Fibroblast of skin of right quadriceps (primary cell): ENCODE measurements around the gene RLBP1.
"Not testable (repeated sequence)": the region's sequence is repeated elsewhere in the genome, so short reads cannot be mapped to it uniquely, and the experiment has no call there.

ENCODE experiments used
- DNase-seq: peaks from one replicate; pipeline ENCODE4 v3.0.0-alpha.2; 2013

RLBP1 gene

GRCh38 chr15:89221543-89221942 lies at the start of gene RLBP1:
Gene RLBP1, minus strand, starts transcription at chr15:89221579. Its CDS starts 2,604 bp downstream, at chr15:89218975.
- DNase-seq = no peak

GRCh38 chr15:89250142-89250541 lies 28.8 kb upstream of the RLBP1 start:
- DNase-seq = not testable (repeated sequence)

- no peak for DNase-seq
These were observed 27.2 kb upstream of the RLBP1 start for GRCh38 chr15:89248584-89248983.

- DNase-seq = no peak
These were observed 26.1 kb upstream of the RLBP1 start for GRCh38 chr15:89247446-89247845.

GRCh38 chr15:89244574-89244903 lies 23.2 kb upstream of the RLBP1 start:
- DNase-seq = no peak

GRCh38 chr15:89243691-89244573 lies 22.6 kb upstream of the RLBP1 start, which contains the start of gene FANCI:
Gene FANCI, plus strand, starts transcription at chr15:89243979. Its CDS starts 3,669 bp downstream, at chr15:89247648.
- peak; percentile 91 for DNase-seq

GRCh38 chr15:89243046-89243690 lies 21.8 kb upstream of the RLBP1 start:
- no peak for DNase-seq

- not testable (repeated sequence) for DNase-seq
These were observed 18.8 kb upstream of the RLBP1 start for GRCh38 chr15:89239883-89240810.

- no peak for DNase-seq
These were observed 10.5 kb upstream of the RLBP1 start for GRCh38 chr15:89231832-89232231.

- no peak for DNase-seq
These were observed 8.9 kb upstream of the RLBP1 start for GRCh38 chr15:89230277-89230676.

- DNase-seq = no peak
These were observed 6.0 kb upstream of the RLBP1 start for GRCh38 chr15:89227425-89227824.

- no peak for DNase-seq
These were observed 5.2 kb upstream of the RLBP1 start for GRCh38 chr15:89226359-89227221.

GRCh38 chr15:89225588-89225987 lies 4.2 kb upstream of the RLBP1 start:
- no peak for DNase-seq

GRCh38 chr15:89218531-89218930 lies 2.8 kb downstream of the RLBP1 start:
- DNase-seq = no peak

- DNase-seq = no peak
These were observed 3.5 kb downstream of the RLBP1 start for GRCh38 chr15:89217686-89218376.

- DNase-seq = no peak
These were observed 4.3 kb downstream of the RLBP1 start for GRCh38 chr15:89217031-89217430.

- no peak for DNase-seq
These were observed 5.8 kb downstream of the RLBP1 start for GRCh38 chr15:89215627-89216026.

GRCh38 chr15:89211678-89212170 lies 9.7 kb downstream of the RLBP1 start:
- DNase-seq = no peak

- no peak for DNase-seq
These were observed 12.3 kb downstream of the RLBP1 start for GRCh38 chr15:89209057-89209456.

- no peak for DNase-seq
These were observed 13.1 kb downstream of the RLBP1 start for GRCh38 chr15:89208256-89208655.

GRCh38 chr15:89206908-89207331 lies 14.5 kb downstream of the RLBP1 start:
- peak; percentile 64 for DNase-seq
